HG02938 (cell line): ENCODE results near the gene RNF5.

Experiments
- ATAC-seq: cut with Tn5 transposase; IDR thresholded peaks from one replicate; pipeline ENCODE4 v1.9.1; 2021; ENCODE audit warnings: mild to moderate bottlenecking, moderate library complexity; ENCODE audit not compliant: unreplicated experiment

Gene RNF5

GRCh38 chr6:32151863-32152768 is 26.1 kb upstream of the RNF5 start, which contains the start of gene PRRT1:
Gene PRRT1, minus strand, starts transcription at chr6:32151939. Its CDS starts 112 bp downstream, at chr6:32151827.
- no peak for ATAC-seq

- ATAC-seq, result no peak
Observed at GRCh38 chr6:32152769-32153563, 25.2 kb upstream of the RNF5 start.

GRCh38 chr6:32153564-32154513 is 24.4 kb upstream of the RNF5 start, which contains the start of gene PPT2:
Gene PPT2, plus strand, starts transcription at chr6:32154141. Its CDS starts 454 bp downstream, at chr6:32154595.
- ATAC-seq, result no peak

GRCh38 chr6:32154514-32155161 is 23.6 kb upstream of the RNF5 start:
- ATAC-seq, result no peak

GRCh38 chr6:32156891-32157290 is 21.3 kb upstream of the RNF5 start:
- ATAC-seq, result no peak

- ATAC-seq, result no peak
Observed at GRCh38 chr6:32158052-32158451, 20.2 kb upstream of the RNF5 start.

GRCh38 chr6:32163559-32164258 is 14.5 kb upstream of the RNF5 start:
- no peak for ATAC-seq

- no peak for ATAC-seq
Observed at GRCh38 chr6:32164295-32164694, 13.9 kb upstream of the RNF5 start, which contains the start of gene EGFL8. Gene EGFL8, plus strand, starts transcription at chr6:32164595. Its CDS starts 1,571 bp downstream, at chr6:32166166.

- ATAC-seq, result no peak
Observed at GRCh38 chr6:32166411-32167061, 11.7 kb upstream of the RNF5 start.

GRCh38 chr6:32167154-32167760 is 10.9 kb upstream of the RNF5 start:
- ATAC-seq, result no peak

GRCh38 chr6:32167761-32168262 is 10.4 kb upstream of the RNF5 start:
- no peak for ATAC-seq

- no peak for ATAC-seq
Observed at GRCh38 chr6:32168350-32168749, 9.9 kb upstream of the RNF5 start.

GRCh38 chr6:32168807-32169591 is 9.2 kb upstream of the RNF5 start:
- no peak for ATAC-seq

GRCh38 chr6:32170294-32170693 is 7.9 kb upstream of the RNF5 start:
- no peak for ATAC-seq

GRCh38 chr6:32171234-32171633 is 7.0 kb upstream of the RNF5 start:
- ATAC-seq, result no peak

- no peak for ATAC-seq
Observed at GRCh38 chr6:32173051-32173727, 5.0 kb upstream of the RNF5 start.

- ATAC-seq, result no peak
Observed at GRCh38 chr6:32174416-32174815, 3.8 kb upstream of the RNF5 start.
